ENCODE data around the gene BANK1.

BANK1 gene

DNA sequence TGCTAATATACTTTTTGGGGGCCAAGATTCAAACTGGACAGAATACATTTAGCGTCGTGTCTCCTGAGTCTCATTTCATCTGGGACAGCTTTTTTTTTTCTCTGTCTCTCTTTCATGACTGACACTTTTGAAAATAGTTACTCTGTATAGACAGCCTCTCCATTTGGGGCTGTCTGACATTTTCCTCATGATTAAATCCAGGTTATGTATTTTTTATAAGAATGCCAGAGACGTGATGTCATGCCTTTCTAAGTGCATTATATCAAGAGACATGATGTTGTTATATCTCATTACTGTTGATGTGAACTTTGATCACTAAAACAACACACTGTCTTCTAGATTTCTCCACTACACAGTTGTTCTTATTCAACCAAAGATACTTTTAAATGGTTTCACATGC, 199.0 kb downstream of the BANK1 start:
- Histone ChIP-seq H3K4me1 (ENCODE audit: control insufficient read depth, insufficient read depth, low read length, poor library complexity, severe bottlenecking) (no peaks in the 10 kb centered on the region), H3K4me3 (ENCODE audit: insufficient read depth, low read depth, low read length, poor library complexity, severe bottlenecking) (no peak overlapping the region), H3K9me3 (ENCODE audit: control insufficient read depth, low read length) (no peaks in the 10 kb centered on the region), H3K27me3 (replicated peaks; ENCODE audit: control insufficient read depth, insufficient read depth, low read length, poor library complexity, severe bottlenecking) (no peaks in the 10 kb centered on the region), H3K36me3 (ENCODE audit: control insufficient read depth, insufficient read depth, low read length) (no peaks in the 10 kb centered on the region), H3K27ac (ENCODE audit: insufficient read depth, low read length, poor library complexity, severe bottlenecking) (no peak overlapping the region)
- DNase-seq = no peak

GRCh38 chr4:101992446-101992845, 201.9 kb downstream of the BANK1 start:
- Histone ChIP-seq H3K27ac (ENCODE audit: insufficient read depth, low read length, poor library complexity, severe bottlenecking) (no peak overlapping the region), H3K4me1 (ENCODE audit: control insufficient read depth, insufficient read depth, low read length, poor library complexity, severe bottlenecking) (no peaks in the 10 kb centered on the region), H3K9me3 (ENCODE audit: control insufficient read depth, low read length) (no peaks in the 10 kb centered on the region), H3K27me3 (replicated peaks; ENCODE audit: control insufficient read depth, insufficient read depth, low read length, poor library complexity, severe bottlenecking) (no peaks in the 10 kb centered on the region), H3K36me3 (ENCODE audit: control insufficient read depth, insufficient read depth, low read length) (no peaks in the 10 kb centered on the region), H3K4me3 (ENCODE audit: insufficient read depth, low read depth, low read length, poor library complexity, severe bottlenecking) (no peak overlapping the region)
- no peak for DNase-seq

DNA sequence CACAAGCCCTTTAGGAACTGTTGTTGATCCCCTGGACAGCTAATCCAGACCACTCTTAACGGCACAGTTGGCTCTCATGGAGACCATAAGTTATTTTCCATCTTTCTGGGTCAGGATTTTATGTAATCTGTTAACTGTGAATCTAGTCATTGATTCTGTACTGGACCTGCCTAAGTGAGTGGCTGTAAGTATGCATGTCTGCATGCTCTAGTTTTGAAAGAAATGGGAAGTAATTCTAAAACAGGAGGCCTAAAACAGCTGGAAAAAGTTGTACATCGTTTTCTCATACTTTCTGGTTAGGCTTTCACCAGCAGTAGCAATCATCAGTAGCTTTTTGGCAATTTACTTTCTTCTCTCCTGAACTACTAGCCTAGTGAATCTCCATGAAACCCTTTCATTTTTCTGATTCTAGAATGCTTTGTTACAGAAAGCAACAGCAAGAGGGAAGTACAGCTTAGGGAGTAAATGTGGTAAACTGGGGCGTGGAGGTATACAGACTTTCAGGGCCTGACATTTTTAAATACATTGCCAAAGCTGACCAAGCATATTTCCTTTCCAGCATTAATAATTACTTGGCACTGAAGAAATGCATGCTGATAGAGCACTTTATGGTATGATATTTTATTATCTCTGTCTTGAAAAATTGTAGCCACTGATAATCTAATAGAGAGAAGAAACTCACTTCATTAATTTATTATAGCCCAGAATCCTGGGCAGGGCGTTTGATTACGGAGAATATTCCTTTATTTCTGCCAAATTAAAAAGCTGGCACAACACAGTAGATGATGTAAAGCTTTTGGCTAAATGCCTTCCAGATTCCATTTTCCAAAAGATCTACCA, 202.7 kb downstream of the BANK1 start:
- Histone ChIP-seq H3K27me3 (replicated peaks; ENCODE audit: control insufficient read depth, insufficient read depth, low read length, poor library complexity, severe bottlenecking) (no peaks in the 10 kb centered on the region), H3K4me3 (ENCODE audit: insufficient read depth, low read depth, low read length, poor library complexity, severe bottlenecking) (no peak overlapping the region), H3K27ac (ENCODE audit: insufficient read depth, low read length, poor library complexity, severe bottlenecking) (no peak overlapping the region), H3K36me3 (ENCODE audit: control insufficient read depth, insufficient read depth, low read length) (no peaks in the 10 kb centered on the region), H3K9me3 (ENCODE audit: control insufficient read depth, low read length) (no peaks in the 10 kb centered on the region), H3K4me1 (ENCODE audit: control insufficient read depth, insufficient read depth, low read length, poor library complexity, severe bottlenecking) (no peaks in the 10 kb centered on the region)
- no peak for DNase-seq

GRCh38 chr4:101993842-101994775, 203.6 kb downstream of the BANK1 start:
- Histone ChIP-seq H3K4me1 (ENCODE audit: control insufficient read depth, insufficient read depth, low read length, poor library complexity, severe bottlenecking) (no peaks in the 10 kb centered on the region), H3K27ac (ENCODE audit: insufficient read depth, low read length, poor library complexity, severe bottlenecking) (no peak overlapping the region), H3K9me3 (ENCODE audit: control insufficient read depth, low read length) (no peaks in the 10 kb centered on the region), H3K27me3 (replicated peaks; ENCODE audit: control insufficient read depth, insufficient read depth, low read length, poor library complexity, severe bottlenecking) (no peaks in the 10 kb centered on the region), H3K36me3 (ENCODE audit: control insufficient read depth, insufficient read depth, low read length) (no peaks in the 10 kb centered on the region), H3K4me3 (ENCODE audit: insufficient read depth, low read depth, low read length, poor library complexity, severe bottlenecking) (no peak overlapping the region)
- DNase-seq = no peak

GRCh38 chr4:102007959-102008425, 217.5 kb downstream of the BANK1 start:
- Histone ChIP-seq H3K4me3 (ENCODE audit: insufficient read depth, low read depth, low read length, poor library complexity, severe bottlenecking) (no peak overlapping the region), H3K9me3 (ENCODE audit: control insufficient read depth, low read length) (no peaks in the 10 kb centered on the region), H3K36me3 (ENCODE audit: control insufficient read depth, insufficient read depth, low read length) (no peaks in the 10 kb centered on the region), H3K27ac (ENCODE audit: insufficient read depth, low read length, poor library complexity, severe bottlenecking) (no peak overlapping the region), H3K27me3 (replicated peaks; ENCODE audit: control insufficient read depth, insufficient read depth, low read length, poor library complexity, severe bottlenecking) (no peaks in the 10 kb centered on the region), H3K4me1 (ENCODE audit: control insufficient read depth, insufficient read depth, low read length, poor library complexity, severe bottlenecking) (no peaks in the 10 kb centered on the region)
- no peak for DNase-seq

DNA sequence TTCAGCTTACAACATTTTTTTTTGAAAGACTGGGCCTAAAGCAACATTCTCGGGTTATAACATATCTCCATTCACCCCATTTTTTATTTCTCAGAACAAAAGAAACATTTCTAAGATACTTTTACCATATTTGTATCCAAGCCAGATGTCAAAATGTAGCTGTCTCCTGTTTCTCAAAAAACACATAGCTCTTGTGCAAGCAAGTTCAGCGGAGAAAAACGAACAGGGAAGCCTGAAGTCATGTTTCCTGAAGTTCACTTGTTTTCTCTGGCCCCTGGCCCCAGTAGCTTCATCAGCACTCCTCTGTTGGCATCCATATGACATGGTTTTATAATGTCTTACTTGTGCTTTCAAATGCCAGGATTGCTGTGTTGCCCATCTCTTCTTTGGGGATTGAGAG, 218.2 kb downstream of the BANK1 start:
- Histone ChIP-seq H3K27me3 (replicated peaks; ENCODE audit: control insufficient read depth, insufficient read depth, low read length, poor library complexity, severe bottlenecking) (no peaks in the 10 kb centered on the region), H3K4me1 (ENCODE audit: control insufficient read depth, insufficient read depth, low read length, poor library complexity, severe bottlenecking) (no peaks in the 10 kb centered on the region), H3K4me3 (ENCODE audit: insufficient read depth, low read depth, low read length, poor library complexity, severe bottlenecking) (no peak overlapping the region), H3K9me3 (ENCODE audit: control insufficient read depth, low read length) (no peaks in the 10 kb centered on the region), H3K27ac (ENCODE audit: insufficient read depth, low read length, poor library complexity, severe bottlenecking) (no peak overlapping the region), H3K36me3 (ENCODE audit: control insufficient read depth, insufficient read depth, low read length) (no peaks in the 10 kb centered on the region)
- DNase-seq = no peak

DNA sequence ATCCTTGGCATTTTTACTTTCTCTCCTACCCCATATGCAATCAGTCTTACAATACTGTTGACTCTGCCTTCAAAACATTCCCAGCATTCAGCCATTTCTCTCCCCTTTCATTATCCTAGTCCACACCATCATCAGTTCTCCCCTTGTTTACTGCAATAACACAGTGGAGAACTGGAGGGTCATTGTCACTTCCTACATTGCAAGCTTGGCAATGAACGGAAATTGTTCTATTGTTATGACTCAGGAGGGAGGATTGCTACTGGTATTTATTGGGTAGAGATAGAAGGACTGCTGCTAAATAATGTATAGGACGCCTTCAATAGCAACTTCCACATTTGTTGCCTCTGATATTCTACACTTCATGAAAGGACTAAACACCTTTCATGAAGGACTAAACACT, 231.8 kb downstream of the BANK1 start:
- Histone ChIP-seq H3K4me1 (ENCODE audit: control insufficient read depth, insufficient read depth, low read length, poor library complexity, severe bottlenecking) (no peaks in the 10 kb centered on the region), H3K36me3 (ENCODE audit: control insufficient read depth, insufficient read depth, low read length) (no peaks in the 10 kb centered on the region), H3K27ac (ENCODE audit: insufficient read depth, low read length, poor library complexity, severe bottlenecking) (no peak overlapping the region), H3K27me3 (replicated peaks; ENCODE audit: control insufficient read depth, insufficient read depth, low read length, poor library complexity, severe bottlenecking) (no peaks in the 10 kb centered on the region), H3K4me3 (ENCODE audit: insufficient read depth, low read depth, low read length, poor library complexity, severe bottlenecking) (no peak overlapping the region), H3K9me3 (ENCODE audit: control insufficient read depth, low read length) (no peaks in the 10 kb centered on the region)
- DNase-seq = no peak

DNA sequence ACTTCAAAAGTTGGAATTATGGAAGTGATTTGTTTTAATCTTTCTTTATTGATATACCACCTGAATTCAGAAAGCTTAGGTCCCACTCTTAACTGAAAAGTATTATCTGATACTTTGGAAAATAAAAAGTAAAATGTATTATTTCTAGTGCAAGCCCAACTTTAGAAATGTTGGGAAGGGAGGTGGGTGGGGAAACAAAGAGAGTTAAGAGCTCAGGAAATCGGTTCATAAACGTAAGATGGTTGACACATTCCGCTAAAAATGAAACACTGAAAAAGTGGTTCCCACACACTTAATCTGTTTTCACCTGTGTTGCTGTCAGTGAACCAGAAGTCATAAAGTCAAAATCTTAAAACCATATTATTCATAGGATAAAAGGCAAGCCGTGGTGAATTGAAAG, 237.4 kb downstream of the BANK1 start:
- H3K4me3 ChIP-seq (ENCODE audit: insufficient read depth, low read depth, low read length, poor library complexity, severe bottlenecking) = no peak overlapping the region
- H3K27me3 ChIP-seq (replicated peaks; ENCODE audit: control insufficient read depth, insufficient read depth, low read length, poor library complexity, severe bottlenecking) = no peaks in the 10 kb centered on the region
- DNase-seq = no peak
- no peaks in the 10 kb centered on the region for H3K36me3 ChIP-seq (ENCODE audit: control insufficient read depth, insufficient read depth, low read length)
- no peaks in the 10 kb centered on the region for H3K9me3 ChIP-seq (ENCODE audit: control insufficient read depth, low read length)
- no peak overlapping the region for H3K27ac ChIP-seq (ENCODE audit: insufficient read depth, low read length, poor library complexity, severe bottlenecking)
- H3K4me1 ChIP-seq (ENCODE audit: control insufficient read depth, insufficient read depth, low read length, poor library complexity, severe bottlenecking) = no peaks in the 10 kb centered on the region

- Histone ChIP-seq H3K27me3 (replicated peaks; ENCODE audit: control insufficient read depth, insufficient read depth, low read length, poor library complexity, severe bottlenecking) (no peaks in the 10 kb centered on the region), H3K27ac (ENCODE audit: insufficient read depth, low read length, poor library complexity, severe bottlenecking) (no peak overlapping the region), H3K36me3 (ENCODE audit: control insufficient read depth, insufficient read depth, low read length) (no peaks in the 10 kb centered on the region), H3K9me3 (ENCODE audit: control insufficient read depth, low read length) (no peaks in the 10 kb centered on the region), H3K4me3 (ENCODE audit: insufficient read depth, low read depth, low read length, poor library complexity, severe bottlenecking) (no peak overlapping the region), H3K4me1 (ENCODE audit: control insufficient read depth, insufficient read depth, low read length, poor library complexity, severe bottlenecking) (no peaks in the 10 kb centered on the region)
- no peak for DNase-seq
Observed at GRCh38 chr4:102031406-102031805, 240.9 kb downstream of the BANK1 start.

- Histone ChIP-seq H3K9me3 (ENCODE audit: control insufficient read depth, low read length) (no peaks in the 10 kb centered on the region), H3K4me1 (ENCODE audit: control insufficient read depth, insufficient read depth, low read length, poor library complexity, severe bottlenecking) (no peaks in the 10 kb centered on the region), H3K36me3 (ENCODE audit: control insufficient read depth, insufficient read depth, low read length) (no peaks in the 10 kb centered on the region), H3K27ac (ENCODE audit: insufficient read depth, low read length, poor library complexity, severe bottlenecking) (no peak overlapping the region), H3K27me3 (replicated peaks; ENCODE audit: control insufficient read depth, insufficient read depth, low read length, poor library complexity, severe bottlenecking) (no peaks in the 10 kb centered on the region), H3K4me3 (ENCODE audit: insufficient read depth, low read depth, low read length, poor library complexity, severe bottlenecking) (no peak overlapping the region)
- DNase-seq = no peak
Observed at GRCh38 chr4:102036016-102036415, 245.5 kb downstream of the BANK1 start.

Data from effector memory CD4-positive, alpha-beta T cell (primary cell).